ENCODE data around the gene OR2T35. TPM values are rescaled to one million over a fixed set of nuclear protein-coding genes. Genes with fewer than 3 reads are reported as not detected.
A peak's percentile ranks its signal among the peaks of the same experiment; 100 is the strongest.

OR2T35 gene
- total RNA-seq, 2 donors from 2014 or later = not detected

- H3K4me1 ChIP-seq = no peaks in the 10 kb centered on the region
- H3K9ac ChIP-seq (ENCODE audit: low read depth in 2 of 2, low read length in 2 of 2) = no peak overlapping the region
- H3K36me3 ChIP-seq = no peaks in the 10 kb centered on the region
- no peaks in the 10 kb centered on the region for H3K27me3 ChIP-seq
- intact Hi-C loops (cut with DNase I) = loop anchor here (5.0 kb wide), 1 partner anchor 65 kb away; no protein-coding TSS in a partner anchor
- no peak overlapping the region for H3K4me3 ChIP-seq
- H3K9me3 ChIP-seq = no peaks in the 10 kb centered on the region
- TF ChIP-seq, protein P1, sequence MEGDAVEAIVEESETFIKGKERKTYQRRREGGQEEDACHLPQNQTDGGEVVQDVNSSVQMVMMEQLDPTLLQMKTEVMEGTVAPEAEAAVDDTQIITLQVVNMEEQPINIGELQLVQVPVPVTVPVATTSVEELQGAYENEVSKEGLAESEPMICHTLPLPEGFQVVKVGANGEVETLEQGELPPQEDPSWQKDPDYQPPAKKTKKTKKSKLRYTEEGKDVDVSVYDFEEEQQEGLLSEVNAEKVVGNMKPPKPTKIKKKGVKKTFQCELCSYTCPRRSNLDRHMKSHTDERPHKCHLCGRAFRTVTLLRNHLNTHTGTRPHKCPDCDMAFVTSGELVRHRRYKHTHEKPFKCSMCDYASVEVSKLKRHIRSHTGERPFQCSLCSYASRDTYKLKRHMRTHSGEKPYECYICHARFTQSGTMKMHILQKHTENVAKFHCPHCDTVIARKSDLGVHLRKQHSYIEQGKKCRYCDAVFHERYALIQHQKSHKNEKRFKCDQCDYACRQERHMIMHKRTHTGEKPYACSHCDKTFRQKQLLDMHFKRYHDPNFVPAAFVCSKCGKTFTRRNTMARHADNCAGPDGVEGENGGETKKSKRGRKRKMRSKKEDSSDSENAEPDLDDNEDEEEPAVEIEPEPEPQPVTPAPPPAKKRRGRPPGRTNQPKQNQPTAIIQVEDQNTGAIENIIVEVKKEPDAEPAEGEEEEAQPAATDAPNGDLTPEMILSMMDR (IDR thresholded peaks at IDR 0.05) = peak; percentile 50
- no peak overlapping the region for H3K27ac ChIP-seq
- DNase-seq = no peak
Measured at GRCh38 chr1:248622570-248623001, 22.5 kb downstream of the OR2T35 start.

DNA sequence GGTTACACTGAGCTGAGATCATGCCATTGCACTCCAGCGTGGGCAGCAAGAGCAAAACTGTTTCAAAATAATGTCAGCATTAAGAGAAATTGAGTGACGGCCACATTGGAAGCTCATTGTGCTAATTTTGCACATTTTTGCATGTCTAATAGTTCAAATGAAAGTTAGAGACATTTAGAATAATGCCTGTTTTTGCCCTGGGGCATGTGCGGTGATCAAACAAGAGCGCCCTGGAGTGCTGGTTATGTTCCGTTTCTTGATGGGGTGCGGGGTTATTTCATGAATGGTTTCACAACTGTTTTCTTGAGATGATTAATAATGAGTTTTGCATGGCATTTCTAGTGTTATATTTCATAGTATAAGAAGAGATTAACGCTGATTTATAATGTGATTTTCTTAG lies 23.3 kb downstream of the OR2T35 start:
- intact Hi-C loops (cut with DNase I) = loop anchor here (2.0 to 5.0 kb wide), 2 partner anchors 66 to 185 kb away; no protein-coding TSS in a partner anchor
- Histone ChIP-seq H3K4me3 (no peak overlapping the region), H3K36me3 (no peaks in the 10 kb centered on the region), H3K9me3 (no peaks in the 10 kb centered on the region), H3K9ac (ENCODE audit: low read depth in 2 of 2, low read length in 2 of 2) (no peak overlapping the region), H3K4me1 (no peaks in the 10 kb centered on the region), H3K27ac (no peak overlapping the region), H3K27me3 (no peaks in the 10 kb centered on the region)
- TF ChIP-seq, protein P1 (IDR thresholded peaks at IDR 0.05) = no peak
- DNase-seq = no peak

DNA sequence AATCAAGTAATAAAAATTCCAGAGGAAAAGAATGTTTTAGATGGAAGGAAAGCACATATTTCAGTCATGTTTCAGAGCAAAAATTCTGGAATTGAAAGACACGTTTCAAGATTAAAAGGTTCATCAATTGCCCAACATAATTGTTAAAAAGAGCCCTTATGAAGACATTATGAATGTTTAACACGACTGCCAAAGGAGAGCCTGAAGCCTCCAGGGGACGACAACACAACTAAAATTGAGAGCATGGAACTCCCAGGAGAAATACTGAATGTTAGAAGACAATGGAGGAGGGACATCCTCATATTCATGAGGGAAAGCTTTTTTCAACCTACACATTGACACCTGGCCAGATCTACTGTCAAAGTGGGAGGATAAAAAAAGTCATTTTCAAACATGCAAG lies 26.2 kb downstream of the OR2T35 start:
- H3K27me3 ChIP-seq = no peaks in the 10 kb centered on the region
- H3K9me3 ChIP-seq = no peaks in the 10 kb centered on the region
- no peak overlapping the region for H3K27ac ChIP-seq
- no peaks in the 10 kb centered on the region for H3K4me1 ChIP-seq
- no peak overlapping the region for H3K9ac ChIP-seq (ENCODE audit: low read depth in 2 of 2, low read length in 2 of 2)
- H3K36me3 ChIP-seq = no peaks in the 10 kb centered on the region
- intact Hi-C loops (cut with DNase I) = no loop called here
- no peak overlapping the region for H3K4me3 ChIP-seq
- DNase-seq = peak; percentile 78
- TF ChIP-seq, protein P1 (IDR thresholded peaks at IDR 0.05) = peak; percentile 67

DNA sequence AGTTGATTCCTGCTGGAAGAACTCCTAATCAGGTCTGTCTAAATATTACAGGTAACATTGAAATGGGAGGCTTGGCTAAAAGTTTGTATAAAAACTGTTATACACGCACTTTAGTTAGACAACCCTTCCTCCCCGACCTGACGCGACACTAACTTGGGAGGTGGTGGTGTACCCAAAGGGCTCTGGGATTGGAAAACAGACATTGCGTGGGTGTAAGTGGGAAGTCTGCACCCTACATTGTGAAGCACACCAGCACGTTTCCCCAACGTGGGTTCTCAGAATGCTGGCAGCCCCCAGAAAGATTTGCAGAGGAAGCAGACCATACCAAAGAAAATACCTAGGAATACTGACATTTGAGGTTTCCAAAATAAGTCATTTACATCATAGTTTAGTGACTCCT lies 27.0 kb downstream of the OR2T35 start:
- Histone ChIP-seq H3K9ac (ENCODE audit: low read depth in 2 of 2, low read length in 2 of 2) (no peak overlapping the region), H3K9me3 (no peaks in the 10 kb centered on the region), H3K4me1 (no peaks in the 10 kb centered on the region), H3K27me3 (no peaks in the 10 kb centered on the region), H3K4me3 (no peak overlapping the region), H3K27ac (no peak overlapping the region), H3K36me3 (no peaks in the 10 kb centered on the region)
- DNase-seq = no peak
- intact Hi-C loops (cut with DNase I) = no loop called here
- TF ChIP-seq, protein P1 (IDR thresholded peaks at IDR 0.05) = no peak

GRCh38 chr1:248613742-248614141 lies 31.3 kb downstream of the OR2T35 start:
- Histone ChIP-seq H3K4me1 (no peaks in the 10 kb centered on the region), H3K27me3 (no peaks in the 10 kb centered on the region), H3K36me3 (no peaks in the 10 kb centered on the region), H3K9ac (ENCODE audit: low read depth in 2 of 2, low read length in 2 of 2) (no peak overlapping the region), H3K27ac (no peak overlapping the region), H3K4me3 (no peak overlapping the region), H3K9me3 (no peaks in the 10 kb centered on the region)
- TF ChIP-seq, protein P1 (IDR thresholded peaks at IDR 0.05) = no peak
- no peak for DNase-seq
- intact Hi-C loops (cut with DNase I) = no loop called here
